Stimulated activated CD4-positive, alpha-beta T cell treated with anti-CD3 and anti-CD28 coated beads, TNF-alpha, amount 100 ng/mL, for 1 hour (primary cell): Measurements from ENCODE around the gene ZC3H7B.
"Not testable (repeated sequence)": the region's sequence is repeated elsewhere in the genome, so short reads cannot be mapped to it uniquely, and the experiment has no call there.

ENCODE experiments used
- DNase-seq, 3 donors: peaks; one replicate each; pipeline ENCODE4 v3.0.0-alpha.2; 2020; ENCODE audit warnings: low read depth in 3 of 3, low spot score in 1 of 3

Gene ZC3H7B, protein sequence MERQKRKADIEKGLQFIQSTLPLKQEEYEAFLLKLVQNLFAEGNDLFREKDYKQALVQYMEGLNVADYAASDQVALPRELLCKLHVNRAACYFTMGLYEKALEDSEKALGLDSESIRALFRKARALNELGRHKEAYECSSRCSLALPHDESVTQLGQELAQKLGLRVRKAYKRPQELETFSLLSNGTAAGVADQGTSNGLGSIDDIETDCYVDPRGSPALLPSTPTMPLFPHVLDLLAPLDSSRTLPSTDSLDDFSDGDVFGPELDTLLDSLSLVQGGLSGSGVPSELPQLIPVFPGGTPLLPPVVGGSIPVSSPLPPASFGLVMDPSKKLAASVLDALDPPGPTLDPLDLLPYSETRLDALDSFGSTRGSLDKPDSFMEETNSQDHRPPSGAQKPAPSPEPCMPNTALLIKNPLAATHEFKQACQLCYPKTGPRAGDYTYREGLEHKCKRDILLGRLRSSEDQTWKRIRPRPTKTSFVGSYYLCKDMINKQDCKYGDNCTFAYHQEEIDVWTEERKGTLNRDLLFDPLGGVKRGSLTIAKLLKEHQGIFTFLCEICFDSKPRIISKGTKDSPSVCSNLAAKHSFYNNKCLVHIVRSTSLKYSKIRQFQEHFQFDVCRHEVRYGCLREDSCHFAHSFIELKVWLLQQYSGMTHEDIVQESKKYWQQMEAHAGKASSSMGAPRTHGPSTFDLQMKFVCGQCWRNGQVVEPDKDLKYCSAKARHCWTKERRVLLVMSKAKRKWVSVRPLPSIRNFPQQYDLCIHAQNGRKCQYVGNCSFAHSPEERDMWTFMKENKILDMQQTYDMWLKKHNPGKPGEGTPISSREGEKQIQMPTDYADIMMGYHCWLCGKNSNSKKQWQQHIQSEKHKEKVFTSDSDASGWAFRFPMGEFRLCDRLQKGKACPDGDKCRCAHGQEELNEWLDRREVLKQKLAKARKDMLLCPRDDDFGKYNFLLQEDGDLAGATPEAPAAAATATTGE

DNA sequence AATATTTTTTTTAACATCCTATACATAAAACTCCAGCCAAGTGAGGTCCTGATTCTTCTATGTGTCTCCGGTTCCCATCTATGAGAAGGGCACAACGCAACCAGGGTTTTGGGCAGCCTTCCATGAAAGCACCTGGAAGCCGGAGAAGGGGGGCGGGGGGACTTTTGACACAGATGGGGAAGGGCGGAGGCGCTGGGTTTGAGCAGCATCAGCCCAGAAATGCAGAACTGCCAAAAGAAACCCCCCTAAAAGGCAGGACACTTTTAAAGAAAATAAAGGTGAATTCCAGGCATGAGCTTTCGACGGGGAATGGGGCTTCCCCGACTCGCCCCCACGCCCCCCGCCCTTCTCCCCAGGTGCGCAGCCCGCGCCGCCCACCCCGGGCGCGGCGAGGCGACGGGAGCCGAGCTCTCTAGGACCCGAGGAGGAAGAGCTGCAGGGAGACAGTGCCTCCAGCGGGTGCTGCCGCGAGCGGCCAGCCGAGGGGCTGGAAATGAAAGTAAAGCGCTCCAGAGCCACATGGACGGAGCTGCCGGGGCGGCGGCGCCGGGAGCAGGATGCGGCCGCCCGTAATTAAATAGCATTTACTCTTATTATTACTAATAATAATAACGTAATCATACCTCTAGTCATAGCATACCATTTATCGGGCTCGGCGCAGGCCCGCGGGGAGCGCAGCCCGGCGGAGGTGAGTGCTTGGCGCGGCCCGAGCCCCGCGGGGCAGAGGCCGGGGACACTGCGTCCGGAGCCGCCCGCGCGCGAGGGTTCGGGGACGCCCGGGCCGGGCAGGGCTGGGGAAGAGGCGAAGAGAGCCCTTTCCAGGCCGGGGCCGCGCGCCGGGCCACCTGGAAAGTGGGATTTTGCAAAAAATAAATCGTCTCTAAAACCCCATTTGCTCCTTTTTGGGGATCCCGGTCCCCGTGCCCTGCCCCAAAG is at the start of gene ZC3H7B:
Gene ZC3H7B (plus strand): TSS at position 441 of the 936 bp plus-strand sequence. CDS start 19,136 bp downstream, outside the sequence.
- peak; percentile 60 to 75 (median 67) for DNase-seq

DNA sequence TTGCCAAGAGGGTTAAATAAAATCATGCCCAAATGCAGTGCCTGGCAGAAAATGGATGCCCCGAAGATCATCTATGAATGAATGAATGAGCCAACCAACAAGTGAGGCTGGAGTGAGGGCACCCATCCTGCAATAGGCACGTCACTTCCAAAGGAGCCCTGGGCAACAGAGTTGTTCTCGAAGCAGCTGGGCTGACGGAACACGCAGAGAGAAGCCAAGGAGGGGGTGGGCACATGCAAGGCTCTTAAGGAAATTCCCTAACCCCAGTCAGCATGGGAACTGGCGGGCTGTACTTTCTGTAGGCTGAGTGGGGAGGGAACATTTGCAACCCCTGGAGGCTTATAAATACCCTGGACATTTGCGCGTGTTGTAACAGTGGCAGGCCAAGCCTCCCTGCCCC is 49.0 kb upstream of the ZC3H7B start:
- DNase-seq = no peak

DNA sequence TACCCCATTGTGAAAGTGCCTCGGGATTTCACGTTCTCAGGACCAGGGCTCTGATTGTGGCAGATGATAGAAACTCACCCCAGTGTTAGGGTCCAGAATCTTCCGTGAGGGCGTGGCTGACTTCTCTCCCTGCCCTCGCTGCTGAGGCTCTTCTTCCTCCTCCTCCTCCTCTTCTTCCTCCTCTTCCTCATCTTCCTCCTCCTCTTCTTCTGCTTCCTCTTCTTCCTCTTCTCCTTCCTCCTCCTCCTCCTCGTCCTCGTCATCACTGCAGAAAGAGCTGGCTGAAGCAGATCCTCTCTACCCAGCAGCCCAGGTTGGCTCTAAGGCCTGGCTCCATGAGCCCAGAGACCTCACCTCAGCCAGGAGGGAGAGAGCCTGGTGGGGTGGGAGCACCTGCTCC is 47.1 kb upstream of the ZC3H7B start:
- DNase-seq = no peak

DNA sequence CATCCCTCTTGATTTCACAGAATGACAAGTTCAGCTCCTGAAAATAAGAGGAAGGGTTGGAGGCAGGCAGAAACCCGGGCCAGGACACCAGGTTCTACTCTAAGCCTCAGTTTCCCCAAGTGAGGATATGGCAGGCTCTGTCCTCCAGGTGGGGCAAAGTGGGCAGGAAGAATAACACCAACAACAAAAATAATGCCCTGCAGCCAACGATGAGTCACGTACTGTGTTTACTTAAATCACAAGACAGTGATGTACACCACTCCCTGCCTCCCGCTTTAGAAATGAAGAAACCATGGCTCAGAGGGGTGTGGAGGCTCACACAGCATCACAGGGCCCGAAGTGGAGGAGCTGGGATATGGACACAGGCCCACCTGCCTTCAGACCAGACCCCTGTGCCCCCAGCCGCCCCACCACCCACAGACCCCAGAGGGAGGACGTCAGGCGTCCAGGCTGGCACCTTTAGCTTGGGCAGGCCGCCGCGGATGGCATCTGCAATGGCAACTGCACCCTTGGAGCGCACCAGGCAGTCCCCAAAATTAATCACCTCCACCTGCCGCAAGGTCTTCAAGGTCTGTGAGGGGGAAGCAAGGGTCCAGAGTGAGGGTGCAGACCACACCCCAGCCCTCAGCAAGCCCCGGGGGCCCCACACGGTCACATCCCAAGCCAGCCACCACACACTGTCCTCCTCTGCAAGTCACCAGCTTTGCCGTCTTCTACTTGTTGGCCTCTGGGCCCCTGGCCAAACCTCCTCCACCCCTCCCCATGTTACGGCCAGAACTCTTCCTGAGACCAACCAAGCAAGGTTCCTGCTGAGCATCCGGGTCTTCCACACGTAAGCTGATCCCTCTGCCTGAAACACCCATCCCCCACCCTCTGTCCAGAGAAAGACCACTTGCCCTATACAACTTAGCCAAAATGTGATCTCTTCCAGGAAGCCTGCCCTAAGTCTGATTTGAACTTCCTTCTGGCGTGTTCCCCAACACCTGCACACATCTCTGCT is 44.8 kb upstream of the ZC3H7B start:
- DNase-seq = no peak

- no peak for DNase-seq
Observed at GRCh38 chr22:41257696-41258095, 43.6 kb upstream of the ZC3H7B start.

GRCh38 chr22:41259756-41260155 is 41.6 kb upstream of the ZC3H7B start:
- DNase-seq = not testable (repeated sequence)

- no peak for DNase-seq
Observed at GRCh38 chr22:41260871-41261270, 40.5 kb upstream of the ZC3H7B start.

- no peak for DNase-seq
Observed at GRCh38 chr22:41261541-41262249, 39.6 kb upstream of the ZC3H7B start.

DNA sequence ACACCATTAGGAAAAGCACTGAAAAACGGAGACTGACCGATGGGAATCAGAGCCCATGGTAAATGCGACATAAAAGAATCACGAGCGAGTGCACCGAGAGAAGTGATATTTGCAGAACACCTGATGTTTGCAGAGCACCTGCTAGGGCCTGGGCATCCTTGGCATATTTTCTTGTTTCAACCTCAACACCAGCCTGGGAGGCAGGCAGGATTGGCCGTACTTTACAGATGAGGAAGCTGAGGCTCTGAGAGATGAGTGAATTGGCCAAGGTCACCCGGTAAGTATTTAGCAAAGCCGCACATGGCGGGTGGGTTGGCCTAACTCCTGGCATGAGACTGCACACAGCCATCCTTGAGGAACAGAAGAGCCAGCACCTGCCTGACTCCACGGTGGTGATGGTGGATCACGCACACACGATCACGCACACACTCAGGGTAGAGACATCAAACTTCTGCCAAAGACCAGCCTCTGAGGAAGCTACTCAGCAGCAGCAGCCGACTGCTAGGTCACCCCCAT is 39.0 kb upstream of the ZC3H7B start:
- DNase-seq = no peak

DNA sequence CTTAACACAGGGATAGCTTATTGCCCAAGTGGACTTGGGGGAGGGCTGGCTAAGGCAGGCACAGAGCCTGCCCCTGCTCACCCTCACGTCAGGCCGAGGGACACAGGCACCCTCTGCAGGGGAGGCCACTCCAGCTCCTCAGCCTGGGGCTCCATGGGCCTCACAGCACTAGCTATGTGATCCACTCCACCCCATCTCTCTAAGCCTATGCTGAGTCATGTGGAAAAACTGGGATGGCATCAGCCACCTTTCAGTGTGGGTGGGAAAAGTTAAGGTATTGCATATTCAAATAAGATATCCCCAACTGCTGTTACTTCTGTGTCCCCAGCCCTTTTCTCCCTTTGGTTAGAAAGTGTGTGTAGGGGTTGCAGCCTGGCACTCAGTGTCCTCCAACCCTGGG is 37.6 kb upstream of the ZC3H7B start:
- no peak for DNase-seq

GRCh38 chr22:41264408-41264941 is 36.9 kb upstream of the ZC3H7B start:
- no peak for DNase-seq

- DNase-seq = no peak
Observed at GRCh38 chr22:41267958-41268357, 33.4 kb upstream of the ZC3H7B start.

DNA sequence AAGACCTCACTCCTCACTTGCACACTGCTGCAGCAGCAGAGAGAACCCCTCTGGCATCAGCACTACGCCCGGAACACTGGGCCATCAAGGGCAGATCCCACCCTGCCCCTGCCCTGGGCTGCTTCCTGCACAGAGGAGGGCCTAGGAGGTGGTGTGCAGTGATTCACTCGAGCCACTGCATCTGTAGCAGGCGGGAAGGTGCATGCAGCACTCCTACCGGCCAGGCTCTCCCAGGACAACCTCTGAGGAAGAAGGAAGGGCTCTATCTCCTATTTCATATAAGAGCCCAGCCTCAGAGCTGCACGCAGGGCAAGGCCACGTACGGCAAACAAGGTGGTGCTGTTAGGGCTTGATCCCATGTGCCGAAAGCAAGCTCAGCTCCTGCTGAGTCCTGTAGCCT is 29.5 kb upstream of the ZC3H7B start:
- DNase-seq = no peak

GRCh38 chr22:41273128-41273527 is 28.2 kb upstream of the ZC3H7B start:
- DNase-seq = no peak

- no peak for DNase-seq
Observed at GRCh38 chr22:41274856-41275255, 26.5 kb upstream of the ZC3H7B start.

- no peak for DNase-seq
Observed at GRCh38 chr22:41280065-41280464, 21.3 kb upstream of the ZC3H7B start.

GRCh38 chr22:41280854-41281253 is 20.5 kb upstream of the ZC3H7B start:
- DNase-seq = no peak

DNA sequence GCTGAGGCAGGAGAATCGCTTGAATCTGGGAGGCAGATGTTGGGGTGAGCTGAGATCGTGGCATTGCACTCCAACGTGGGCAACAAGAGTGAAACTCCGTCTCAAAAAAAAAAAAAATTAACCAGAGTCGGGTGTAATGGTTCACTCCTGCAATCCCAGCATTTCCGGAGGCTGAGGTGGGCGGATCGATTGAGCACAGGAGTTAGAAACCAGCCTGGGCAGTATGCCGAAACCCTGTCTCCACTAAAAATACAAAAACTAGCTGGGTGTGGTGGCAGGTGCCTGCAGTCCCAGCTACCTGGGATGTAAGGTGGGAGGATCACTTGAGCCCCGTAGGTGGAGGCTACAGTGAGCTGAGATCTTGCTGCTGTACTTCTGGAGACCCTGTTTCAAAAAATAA is 16.9 kb upstream of the ZC3H7B start:
- no peak for DNase-seq

GRCh38 chr22:41285441-41285819 is 15.9 kb upstream of the ZC3H7B start:
- DNase-seq = peak; percentile 51 to 78 (median 62)
